GM19438 (cell line): ENCODE measurements around the gene CD28.
A peak's percentile ranks its signal among the peaks of the same experiment; 100 is the strongest.
"Not testable (repeated sequence)": the region's sequence is repeated elsewhere in the genome, so short reads cannot be mapped to it uniquely, and the experiment has no call there.

ENCODE experiments used
- ATAC-seq: cut with Tn5 transposase; IDR thresholded peaks from one replicate; pipeline ENCODE4 v1.9.1; 2021; ENCODE audit warnings: low read depth; ENCODE audit not compliant: unreplicated experiment

CD28 gene

DNA sequence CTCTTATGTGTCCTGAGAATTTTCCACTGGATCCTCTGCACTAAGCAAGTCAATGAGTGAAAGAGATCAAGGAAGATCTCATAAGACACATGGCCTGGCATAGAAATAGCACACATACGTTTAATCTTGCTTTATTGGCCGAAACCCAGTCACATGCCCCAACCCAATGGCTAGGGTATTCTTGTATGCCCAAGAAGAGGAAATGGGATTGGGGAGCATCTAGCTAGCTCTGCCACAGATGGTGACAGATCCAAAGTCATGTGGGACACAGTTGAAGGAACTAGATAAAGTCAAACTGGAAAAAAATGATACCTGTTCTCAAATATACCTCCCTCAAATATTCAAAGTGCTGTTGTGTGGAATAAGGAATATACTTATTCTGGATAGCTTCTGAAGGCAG lies 74.7 kb downstream of the CD28 start:
- no peak for ATAC-seq

DNA sequence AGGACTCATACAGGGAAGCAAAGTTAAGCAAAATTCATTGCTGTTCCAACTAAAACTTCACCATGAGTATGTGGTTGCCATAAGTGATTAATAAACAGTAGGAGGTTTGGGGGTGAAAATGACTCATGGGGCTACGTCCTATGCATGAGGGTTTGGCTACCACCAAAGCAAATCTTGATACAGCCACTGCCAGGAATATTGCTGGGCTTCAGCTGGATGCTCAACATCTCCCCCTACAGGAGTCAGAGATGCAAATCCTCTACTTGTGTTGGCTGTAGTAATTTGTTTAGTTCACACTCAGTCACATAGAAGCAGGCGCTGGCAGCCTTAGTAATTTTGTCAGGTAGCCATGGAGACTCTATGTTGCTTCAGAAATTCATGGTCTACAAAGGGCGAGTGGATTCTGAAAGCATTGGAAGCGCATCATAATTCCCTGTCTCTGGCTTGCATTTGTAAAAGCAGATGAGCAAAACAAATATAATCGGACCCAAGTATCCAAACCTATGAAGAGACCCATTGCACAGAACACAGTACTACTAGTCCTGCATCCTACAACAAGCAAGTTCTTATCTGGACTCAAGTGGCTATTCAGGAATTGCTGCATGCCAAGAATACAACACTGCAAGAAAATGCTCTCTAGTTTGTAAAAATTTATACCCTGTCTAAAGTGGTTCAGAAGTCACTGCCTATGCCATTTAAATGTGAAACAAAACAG lies 76.0 kb downstream of the CD28 start:
- ATAC-seq: peak; percentile 68

DNA sequence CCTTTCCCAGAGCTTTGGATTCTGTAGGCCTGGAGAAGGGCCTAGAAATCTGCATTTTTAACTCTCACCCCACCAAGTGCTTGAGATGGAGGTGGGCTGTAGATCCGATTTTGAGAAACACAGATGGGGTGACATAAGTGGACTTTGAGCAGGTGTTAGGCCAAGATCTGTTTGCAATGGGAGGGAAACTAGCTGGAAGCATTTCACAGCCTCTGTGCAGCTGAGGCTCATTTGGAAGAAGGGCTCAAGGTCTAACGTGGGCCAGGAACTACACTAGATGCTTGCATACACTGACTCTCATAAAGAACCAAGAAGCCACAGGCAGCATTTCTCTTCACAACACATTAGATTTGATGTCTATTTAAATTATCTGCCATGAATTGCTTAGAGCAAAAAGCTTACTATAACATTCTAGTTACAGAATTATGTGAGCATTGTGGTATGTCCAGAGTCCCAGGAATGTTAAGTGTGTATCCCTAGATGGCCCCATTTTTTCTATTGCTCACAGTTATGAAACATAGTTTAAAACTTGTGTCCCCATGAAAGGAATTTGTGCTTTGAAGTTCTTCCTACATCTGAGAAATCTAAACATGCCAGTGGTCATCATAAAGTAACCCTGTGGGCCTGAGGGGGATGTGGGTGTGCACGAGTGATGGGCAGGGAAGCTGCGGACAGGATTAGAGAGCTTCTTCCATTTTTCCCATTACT lies 77.2 kb downstream of the CD28 start:
- no peak for ATAC-seq

DNA sequence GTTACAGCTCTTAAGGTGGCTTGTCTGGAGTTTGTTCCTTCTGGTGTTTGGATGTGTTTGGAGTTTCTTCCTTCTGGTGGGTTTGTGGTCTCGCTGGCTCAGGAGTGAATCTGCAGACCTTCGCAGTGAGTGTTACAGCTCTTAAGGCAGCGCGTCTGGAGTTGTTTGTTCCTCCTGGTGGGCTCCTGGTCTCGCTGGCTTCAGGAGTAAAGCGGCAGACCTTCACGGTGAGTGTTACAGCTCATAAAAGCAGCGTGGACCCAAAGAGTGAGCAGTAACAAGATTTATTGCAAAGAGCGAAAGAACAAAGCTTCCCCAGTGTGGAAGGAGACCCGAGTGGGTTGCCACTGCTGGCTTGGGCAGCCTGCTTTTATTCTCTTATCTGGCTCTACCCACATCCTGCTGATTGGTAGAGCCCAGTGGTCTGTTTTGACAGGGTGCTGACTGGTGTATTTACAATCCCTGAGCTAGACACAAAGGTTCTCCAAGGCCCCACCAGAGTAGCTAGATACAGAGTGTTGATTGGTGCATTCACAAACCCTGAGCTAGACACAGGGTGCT lies 78.4 kb downstream of the CD28 start:
- not testable (repeated sequence) for ATAC-seq

DNA sequence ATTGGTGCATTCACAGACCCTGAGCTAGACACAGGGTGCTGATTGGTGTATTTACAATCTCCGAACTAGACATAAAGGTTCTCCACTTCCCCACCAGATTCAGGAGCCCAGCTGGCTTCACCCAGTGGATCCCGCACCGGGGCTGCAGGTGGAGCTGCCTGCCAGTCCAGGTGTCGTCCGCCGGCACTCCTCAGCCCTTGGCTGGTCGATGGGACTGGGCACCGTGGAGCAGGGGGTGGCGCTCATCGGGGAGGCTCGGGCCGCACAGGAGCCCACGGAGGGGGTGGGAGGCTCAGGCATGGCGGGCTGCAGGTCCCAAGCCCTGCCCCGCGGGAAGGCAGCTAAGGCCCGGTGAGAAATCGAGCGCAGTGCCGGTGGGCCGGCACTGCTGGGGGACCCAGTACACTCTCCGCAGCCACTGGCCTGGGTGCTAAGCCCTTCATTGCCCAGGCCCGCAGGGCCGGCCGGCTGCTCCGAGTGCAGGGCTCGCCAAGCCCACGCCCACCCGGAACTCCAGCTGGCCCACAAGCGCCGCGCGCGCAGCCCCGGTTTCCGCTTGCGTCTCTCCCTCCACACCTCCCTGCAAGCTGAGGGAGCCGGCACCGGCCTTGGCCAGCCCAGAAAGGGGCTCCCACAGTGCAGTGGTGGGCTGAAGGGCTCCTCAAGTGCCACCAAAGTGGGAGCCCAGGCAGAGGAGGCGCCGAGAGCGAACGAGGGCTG lies 79.1 kb downstream of the CD28 start:
- ATAC-seq: not testable (repeated sequence)

DNA sequence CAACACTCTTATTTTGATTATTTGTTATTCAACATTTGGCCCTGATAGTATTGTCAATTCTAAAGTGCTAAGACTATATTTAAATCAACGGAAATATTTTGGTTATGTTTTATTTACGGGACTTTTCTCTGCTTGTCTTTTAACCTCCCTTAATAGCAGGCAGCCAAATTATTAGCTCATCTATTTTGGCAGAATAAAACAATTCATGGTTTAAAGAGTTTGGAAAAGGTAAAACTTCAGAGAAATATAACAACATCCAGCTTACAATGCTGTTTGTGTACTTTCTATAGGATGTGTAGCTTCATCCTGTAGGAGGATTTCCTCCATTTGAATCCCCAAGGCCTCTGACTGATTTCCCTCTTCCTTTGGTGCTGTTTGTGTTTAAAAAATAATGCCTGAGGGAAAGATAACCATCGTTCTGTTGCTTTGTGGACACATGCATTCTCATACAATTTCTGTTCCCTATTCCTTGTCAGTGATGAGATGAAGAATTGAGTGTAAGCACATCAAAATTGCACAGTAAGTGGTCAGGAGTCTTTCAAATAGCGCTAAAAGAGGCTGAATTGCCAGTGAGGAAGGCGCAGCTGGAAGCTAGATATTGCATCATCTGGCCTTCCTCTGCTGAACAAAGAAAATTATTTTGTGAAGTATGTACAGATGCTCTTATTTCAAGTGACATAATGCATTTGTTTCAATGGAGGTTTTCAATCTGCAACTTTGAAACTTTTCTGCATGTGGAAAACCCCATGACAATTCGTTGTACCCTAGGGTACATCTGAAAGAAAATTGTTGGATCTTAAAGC lies 80.3 kb downstream of the CD28 start:
- ATAC-seq: no peak

DNA sequence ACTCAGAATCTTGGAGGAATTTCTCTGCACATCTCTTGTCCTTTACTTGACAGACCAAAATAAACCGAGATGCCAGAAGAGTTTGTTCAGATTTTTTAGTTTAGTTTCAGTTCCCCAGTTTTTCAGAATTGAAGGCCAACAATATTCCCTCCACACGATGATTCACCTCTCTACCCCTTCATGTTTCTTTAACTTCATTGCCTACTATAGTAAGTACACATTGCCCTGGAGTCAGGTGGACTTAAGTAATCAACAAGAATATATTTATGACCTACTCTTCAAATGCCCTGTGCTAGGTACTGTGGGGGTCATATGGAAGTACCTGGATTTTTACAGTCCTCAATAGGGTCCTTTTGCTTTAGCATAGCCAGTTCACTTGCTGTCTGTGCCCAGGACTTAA lies 81.5 kb downstream of the CD28 start:
- ATAC-seq: no peak
